ENCODE measurements around the gene TARDBP. TPM values are rescaled to one million over a fixed set of nuclear protein-coding genes. Genes with fewer than 3 reads are reported as not detected.

TARDBP gene
- total RNA-seq, 1 donor from 2014 or later, result 71.2 TPM

GRCh38 chr1:11054181-11054580 is 41.7 kb downstream of the TARDBP start:
- Histone ChIP-seq H3K4me3 (ENCODE audit: low read depth, low read length) (no peak overlapping the region), H3K27me3 (ENCODE audit: control insufficient read depth, insufficient read depth, low read length) (peaks cover 10% of the 10 kb centered on the region), H3K36me3 (ENCODE audit: control insufficient read depth, insufficient read depth, low read length) (peaks cover 3% of the 10 kb centered on the region)
- TF ChIP-seq CTCF (IDR thresholded peaks at IDR 0.05; ENCODE audit: insufficient read depth, low read length, poor library complexity, severe bottlenecking), result no peak
- DNase-seq (ENCODE audit: low read depth), result no peak

- Histone ChIP-seq H3K36me3 (ENCODE audit: control insufficient read depth, insufficient read depth, low read length) (peaks cover 3% of the 10 kb centered on the region), H3K27me3 (ENCODE audit: control insufficient read depth, insufficient read depth, low read length) (peaks cover 10% of the 10 kb centered on the region), H3K4me3 (ENCODE audit: low read depth, low read length) (no peak overlapping the region)
- no peak for TF ChIP-seq CTCF (IDR thresholded peaks at IDR 0.05; ENCODE audit: insufficient read depth, low read length, poor library complexity, severe bottlenecking)
- no peak for DNase-seq (ENCODE audit: low read depth)
These were observed 42.2 kb downstream of the TARDBP start for GRCh38 chr1:11054666-11055065.

GRCh38 chr1:11055676-11056075 is 43.2 kb downstream of the TARDBP start:
- Histone ChIP-seq H3K27me3 (ENCODE audit: control insufficient read depth, insufficient read depth, low read length) (peaks cover 10% of the 10 kb centered on the region), H3K4me3 (ENCODE audit: low read depth, low read length) (no peak overlapping the region), H3K36me3 (ENCODE audit: control insufficient read depth, insufficient read depth, low read length) (peaks cover 3% of the 10 kb centered on the region)
- DNase-seq (ENCODE audit: low read depth), result no peak
- TF ChIP-seq CTCF (IDR thresholded peaks at IDR 0.05; ENCODE audit: insufficient read depth, low read length, poor library complexity, severe bottlenecking), result no peak

GRCh38 chr1:11056504-11056903 is 44.0 kb downstream of the TARDBP start:
- no peak overlapping the region for H3K4me3 ChIP-seq (ENCODE audit: low read depth, low read length)
- no peak for DNase-seq (ENCODE audit: low read depth)
- peaks cover 10% of the 10 kb centered on the region for H3K27me3 ChIP-seq (ENCODE audit: control insufficient read depth, insufficient read depth, low read length)
- peaks cover 3% of the 10 kb centered on the region for H3K36me3 ChIP-seq (ENCODE audit: control insufficient read depth, insufficient read depth, low read length)
- no peak for TF ChIP-seq CTCF (IDR thresholded peaks at IDR 0.05; ENCODE audit: insufficient read depth, low read length, poor library complexity, severe bottlenecking)

- peaks cover 3% of the 10 kb centered on the region for H3K36me3 ChIP-seq (ENCODE audit: control insufficient read depth, insufficient read depth, low read length)
- no peak overlapping the region for H3K4me3 ChIP-seq (ENCODE audit: low read depth, low read length)
- DNase-seq (ENCODE audit: low read depth), result no peak
- TF ChIP-seq CTCF (IDR thresholded peaks at IDR 0.05; ENCODE audit: insufficient read depth, low read length, poor library complexity, severe bottlenecking), result no peak
- H3K27me3 ChIP-seq (ENCODE audit: control insufficient read depth, insufficient read depth, low read length), result peaks cover 10% of the 10 kb centered on the region
These were observed 45.0 kb downstream of the TARDBP start for GRCh38 chr1:11057477-11057876.

- TF ChIP-seq CTCF (IDR thresholded peaks at IDR 0.05; ENCODE audit: insufficient read depth, low read length, poor library complexity, severe bottlenecking), result no peak
- Histone ChIP-seq H3K4me3 (ENCODE audit: low read depth, low read length) (no peak overlapping the region), H3K27me3 (ENCODE audit: control insufficient read depth, insufficient read depth, low read length) (peaks cover 4% of the 10 kb centered on the region), H3K36me3 (ENCODE audit: control insufficient read depth, insufficient read depth, low read length) (peaks cover 3% of the 10 kb centered on the region)
- no peak for DNase-seq (ENCODE audit: low read depth)
These were observed 45.6 kb downstream of the TARDBP start for GRCh38 chr1:11058026-11058425.

Data from kidney epithelial cell (primary cell).